Stimulated activated CD4-positive, alpha-beta T cell treated with anti-CD3 and anti-CD28 coated beads, Interleukin-4, amount 100 ng/mL, for 1 hour (primary cell): ENCODE results near the gene PARD3B.

Experiments used
- DNase-seq: peaks from one replicate; pipeline ENCODE4 v3.0.0-alpha.2; 2020

The PARD3B gene

DNA sequence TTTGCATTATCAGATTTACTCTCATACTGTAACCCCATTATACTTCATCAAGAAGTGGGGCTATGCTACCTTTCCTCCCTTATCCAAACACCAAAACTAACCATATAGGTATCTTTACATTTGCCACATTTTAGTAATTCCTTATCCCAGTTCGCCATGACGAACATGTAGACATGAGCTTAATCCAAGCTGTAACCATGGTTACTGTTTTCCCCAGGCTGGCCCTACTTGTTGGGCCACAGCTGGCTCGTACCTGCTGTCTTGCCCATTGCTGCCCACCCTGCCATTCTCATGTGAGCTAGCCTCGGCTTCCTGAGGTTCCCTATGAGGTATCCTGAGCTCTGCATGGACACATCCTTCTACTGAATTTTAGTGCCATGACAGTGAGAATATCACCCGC lies 117.7 kb downstream of the PARD3B start:
- DNase-seq: no peak

- no peak for DNase-seq
These were observed 118.6 kb downstream of the PARD3B start for GRCh38 chr2:204663816-204664425.

DNA sequence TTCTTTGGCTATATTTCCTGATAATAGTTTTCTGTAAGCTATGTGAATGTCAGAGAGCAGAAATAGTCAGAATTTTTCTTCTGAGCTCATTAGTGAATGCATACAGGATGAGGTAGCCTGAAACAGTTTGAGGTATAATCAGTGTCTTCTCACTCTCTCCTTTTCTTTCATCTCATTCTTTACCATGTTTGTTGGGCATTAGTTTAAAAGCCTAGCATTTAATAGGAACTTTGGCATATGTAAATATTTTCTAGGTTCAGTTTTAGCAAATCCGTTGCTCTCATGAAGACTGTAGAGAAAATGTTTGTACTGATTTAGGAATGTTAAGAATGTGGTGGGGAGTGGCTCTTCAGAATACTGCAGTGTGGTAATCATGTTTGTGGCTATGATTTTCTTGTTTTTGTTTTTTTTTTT lies 119.4 kb downstream of the PARD3B start:
- no peak for DNase-seq

DNA sequence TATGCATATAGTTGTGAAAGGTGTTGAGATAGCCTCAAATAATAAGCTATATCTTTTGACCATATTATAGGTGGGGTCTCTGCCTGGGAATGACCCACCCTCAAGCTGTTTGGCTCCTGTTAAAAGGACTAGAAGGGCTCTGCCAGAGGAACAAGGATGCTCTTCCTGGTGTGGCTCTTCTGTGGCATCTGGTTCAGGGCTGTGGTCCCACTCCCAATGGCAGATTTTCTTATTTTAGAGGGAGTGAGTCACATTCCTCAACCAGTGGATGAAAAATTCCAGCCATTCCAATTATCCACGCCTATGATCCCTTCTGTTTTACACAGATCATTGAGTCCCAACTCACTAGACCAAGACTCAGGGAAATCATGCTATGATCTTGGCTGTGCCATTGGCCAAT lies 119.9 kb downstream of the PARD3B start:
- DNase-seq: no peak

DNA sequence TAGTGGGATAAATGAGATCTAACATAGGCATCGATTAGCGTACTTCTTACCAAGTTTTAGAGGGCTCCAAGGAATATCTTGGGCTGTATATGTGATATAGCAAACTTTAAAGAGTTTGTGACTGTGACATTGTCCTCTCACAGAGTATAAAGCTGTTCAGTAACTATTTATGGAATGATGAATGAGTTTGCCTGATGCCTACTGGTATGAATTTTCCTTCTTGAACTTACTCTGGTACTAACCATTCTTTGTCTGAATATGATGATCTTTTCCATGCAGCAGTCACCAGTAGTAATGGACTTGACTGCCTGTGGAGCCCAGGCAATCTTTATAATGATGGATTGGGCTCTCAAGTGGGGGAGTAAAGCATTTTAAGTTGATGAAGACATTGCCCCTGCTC lies 120.5 kb downstream of the PARD3B start:
- DNase-seq: no peak

DNA sequence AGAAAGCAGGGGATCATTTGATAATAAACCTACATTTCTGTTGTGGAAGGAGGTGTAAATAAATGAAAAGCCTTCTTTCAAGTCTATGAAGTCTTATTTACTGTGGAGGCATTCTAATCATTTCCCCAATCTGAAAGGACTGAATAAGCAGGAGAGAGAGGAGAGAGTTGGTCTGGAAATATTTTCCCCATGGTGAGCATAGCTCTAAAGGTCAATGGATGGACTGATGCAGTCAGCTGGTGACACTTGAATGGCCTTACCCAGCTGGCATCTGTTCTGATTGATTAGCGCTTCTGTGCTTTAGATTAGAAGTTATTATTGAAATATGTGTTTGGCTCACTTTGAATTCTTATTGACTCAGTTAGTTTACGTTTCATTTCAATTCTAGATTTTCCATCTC lies 122.7 kb downstream of the PARD3B start:
- DNase-seq: no peak

DNA sequence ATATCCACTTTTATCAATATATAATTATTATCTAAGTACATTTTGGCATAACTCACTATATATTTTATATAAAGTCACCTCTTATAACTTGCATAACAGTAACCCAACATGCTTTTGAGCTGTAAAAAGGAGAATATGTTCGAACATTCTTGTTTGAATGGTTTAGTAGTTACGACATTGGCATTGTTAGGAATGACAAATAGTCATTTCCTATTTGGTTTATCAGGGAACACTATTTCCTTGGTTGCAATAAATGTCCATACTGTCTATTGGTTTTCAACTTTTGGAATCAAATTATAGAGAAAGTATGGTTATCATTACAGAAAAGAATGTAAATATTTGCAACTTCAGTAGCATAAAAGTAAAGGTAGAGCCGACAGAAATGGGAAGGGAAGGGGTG lies 124.1 kb downstream of the PARD3B start:
- no peak for DNase-seq

GRCh38 chr2:204670124-204670523 lies 124.8 kb downstream of the PARD3B start:
- DNase-seq: no peak

- DNase-seq: no peak
These were observed 125.5 kb downstream of the PARD3B start for GRCh38 chr2:204670756-204671155.

DNA sequence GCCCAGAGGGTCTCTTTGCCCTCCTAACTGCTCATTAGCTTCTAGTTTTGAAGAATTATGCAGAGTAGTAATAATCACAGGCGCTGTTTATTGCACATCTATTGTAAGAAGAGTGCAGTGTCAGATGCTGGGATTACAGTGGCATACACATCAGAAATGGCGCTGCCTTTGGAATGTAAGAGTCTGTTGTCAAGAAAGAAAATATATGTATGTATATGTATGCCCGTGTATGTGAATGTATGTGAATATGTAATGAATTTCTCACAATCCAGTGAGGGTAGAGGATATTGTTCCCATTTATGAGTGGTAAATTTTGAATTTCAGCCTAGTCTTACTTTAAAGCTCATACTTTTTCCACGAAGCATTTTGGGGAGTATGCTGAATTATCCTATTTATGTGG lies 127.5 kb downstream of the PARD3B start:
- no peak for DNase-seq

GRCh38 chr2:204673877-204674276 lies 128.6 kb downstream of the PARD3B start:
- DNase-seq: no peak

DNA sequence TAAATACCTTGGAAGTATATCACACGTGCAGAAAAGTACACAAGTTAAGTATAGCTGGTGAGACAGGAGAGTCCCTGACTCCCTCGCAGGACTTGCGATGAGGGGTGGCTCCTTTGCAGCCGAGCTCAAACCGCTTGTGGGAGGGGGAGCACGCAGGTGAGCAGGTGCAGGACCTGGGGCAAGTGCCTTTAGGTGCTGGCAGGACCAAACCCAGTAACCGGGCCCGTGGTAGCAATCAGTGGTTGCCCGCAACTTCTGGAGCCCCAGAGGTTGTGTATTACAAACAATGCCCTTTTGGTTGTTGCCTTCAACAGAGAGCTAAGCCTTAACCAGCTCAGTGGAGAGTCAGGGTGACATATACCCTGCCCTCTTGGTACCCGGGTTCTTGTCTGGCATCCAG lies 132.8 kb downstream of the PARD3B start:
- DNase-seq: no peak

DNA sequence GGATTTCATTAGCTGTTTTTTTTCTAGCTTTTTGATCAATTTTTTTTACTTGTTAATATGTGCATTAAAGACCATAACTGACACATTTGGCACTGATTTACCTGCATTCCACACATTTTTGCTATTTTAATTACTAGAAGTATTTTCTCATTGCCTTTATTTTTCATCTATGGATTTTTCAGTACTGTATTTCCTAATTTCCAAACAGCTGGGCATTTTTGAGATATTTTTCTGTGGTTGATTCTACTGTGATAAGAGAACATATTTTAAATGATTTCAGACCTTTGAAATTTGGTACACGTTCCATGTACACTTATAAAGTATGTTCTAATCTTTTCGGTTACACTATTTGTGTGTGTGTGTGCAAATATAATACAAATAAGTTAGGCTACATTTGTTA lies 135.3 kb downstream of the PARD3B start:
- DNase-seq: no peak

GRCh38 chr2:204681412-204681811 lies 136.1 kb downstream of the PARD3B start:
- DNase-seq: no peak

DNA sequence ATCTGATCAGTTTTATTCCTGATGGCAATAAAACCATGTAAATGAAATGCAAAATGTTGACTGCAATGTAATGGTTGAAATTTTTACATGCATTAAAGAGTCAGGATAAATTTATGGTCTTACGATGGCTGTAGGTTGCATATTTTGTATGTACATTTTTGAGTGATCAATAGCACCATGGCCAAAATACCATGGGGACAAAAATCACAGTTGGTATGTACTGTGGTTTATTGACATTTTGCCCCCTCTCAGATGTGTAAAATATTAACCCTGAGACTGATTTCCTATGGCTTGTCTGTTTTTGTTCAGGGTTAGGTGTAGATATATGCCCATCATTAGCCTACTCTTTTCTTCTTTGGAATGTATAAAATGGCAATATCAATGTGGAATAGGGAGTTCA lies 138.1 kb downstream of the PARD3B start:
- no peak for DNase-seq

DNA sequence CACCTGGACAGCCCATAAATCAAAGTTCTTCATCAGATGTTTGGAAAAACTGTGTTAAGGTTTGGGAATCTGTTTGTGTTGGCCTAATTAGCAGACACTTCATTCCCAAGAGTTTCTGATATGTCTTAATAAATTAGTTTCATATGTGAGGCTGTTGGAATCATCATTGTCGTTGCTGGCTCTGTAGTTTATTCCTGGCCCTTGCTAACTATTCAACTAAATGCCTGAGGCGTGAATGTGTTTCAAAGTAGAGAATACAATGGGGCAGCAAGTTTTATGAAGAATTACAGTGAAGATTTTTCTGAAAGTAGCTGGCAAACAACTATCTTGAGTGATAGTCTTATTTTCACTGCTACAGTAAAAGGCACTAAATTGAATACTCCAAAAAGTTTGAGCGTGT lies 141.1 kb downstream of the PARD3B start:
- no peak for DNase-seq

DNA sequence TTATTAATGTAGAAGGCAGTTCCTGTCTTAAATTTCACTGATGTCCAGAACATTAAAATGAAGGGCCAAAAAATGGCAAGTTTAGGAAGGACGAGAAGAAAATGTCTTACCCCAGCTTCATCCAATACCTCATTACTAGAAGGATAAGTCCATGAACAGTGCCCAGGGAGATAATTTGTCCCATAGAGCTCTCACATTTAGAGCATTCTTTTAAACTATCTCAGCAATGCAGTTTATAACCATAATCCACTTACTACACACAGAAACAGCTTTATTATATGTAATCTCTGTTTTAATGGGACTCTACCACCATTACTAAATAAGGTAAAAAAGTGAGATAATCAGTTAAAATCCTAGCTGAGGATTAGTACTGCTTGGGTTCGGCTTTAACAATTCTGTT lies 142.5 kb downstream of the PARD3B start:
- no peak for DNase-seq

DNA sequence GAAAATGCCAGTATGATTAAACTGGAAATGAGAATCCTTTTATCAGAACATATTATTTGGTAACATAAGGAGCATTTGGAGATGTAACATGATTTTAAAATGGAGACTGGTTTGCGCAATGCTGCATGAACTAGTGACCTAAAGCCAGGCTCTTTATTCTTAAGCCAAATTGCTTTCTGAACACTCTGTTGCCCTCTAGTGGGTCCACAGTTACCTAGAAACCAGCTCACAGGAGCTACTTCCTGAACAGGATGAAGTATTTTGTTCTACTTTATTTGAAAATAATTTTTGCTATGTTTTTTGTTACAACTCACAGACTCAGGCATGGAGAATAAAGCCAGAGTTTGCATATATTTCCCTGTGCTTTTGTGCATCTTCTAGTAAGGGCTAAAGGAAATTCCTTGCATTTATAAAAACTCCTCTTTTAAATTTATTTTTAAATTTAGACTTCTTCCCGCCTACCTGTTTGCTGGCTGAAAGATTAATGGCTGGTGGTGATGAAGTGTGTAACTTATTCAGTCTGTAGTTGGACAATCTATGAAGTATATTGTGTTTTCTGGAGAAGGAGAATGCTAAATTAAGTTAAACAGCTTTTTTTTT lies 146.7 kb downstream of the PARD3B start:
- DNase-seq: no peak

GRCh38 chr2:204692790-204693189 lies 147.5 kb downstream of the PARD3B start:
- DNase-seq: no peak

- no peak for DNase-seq
These were observed 148.0 kb downstream of the PARD3B start for GRCh38 chr2:204693262-204693661.

DNA sequence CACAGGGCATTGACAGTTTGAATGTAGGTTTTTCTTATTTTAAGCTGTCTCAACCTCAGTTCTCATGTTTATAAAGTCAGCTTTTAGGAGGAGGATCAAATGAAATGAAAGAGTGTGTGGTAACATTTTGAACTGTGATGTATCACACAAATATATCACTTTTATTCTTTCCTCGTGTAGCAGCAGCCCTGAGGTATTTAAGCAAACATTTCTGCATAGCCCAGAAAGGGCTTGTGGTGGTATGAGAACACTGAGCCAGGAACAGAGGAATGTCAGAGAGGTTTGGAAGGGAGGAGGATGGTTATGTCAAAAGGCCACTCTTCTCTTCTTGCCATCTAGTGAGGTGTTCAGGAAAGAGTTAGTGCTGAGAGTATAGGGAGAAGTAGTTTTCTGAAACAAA lies 150.2 kb downstream of the PARD3B start:
- no peak for DNase-seq

DNA sequence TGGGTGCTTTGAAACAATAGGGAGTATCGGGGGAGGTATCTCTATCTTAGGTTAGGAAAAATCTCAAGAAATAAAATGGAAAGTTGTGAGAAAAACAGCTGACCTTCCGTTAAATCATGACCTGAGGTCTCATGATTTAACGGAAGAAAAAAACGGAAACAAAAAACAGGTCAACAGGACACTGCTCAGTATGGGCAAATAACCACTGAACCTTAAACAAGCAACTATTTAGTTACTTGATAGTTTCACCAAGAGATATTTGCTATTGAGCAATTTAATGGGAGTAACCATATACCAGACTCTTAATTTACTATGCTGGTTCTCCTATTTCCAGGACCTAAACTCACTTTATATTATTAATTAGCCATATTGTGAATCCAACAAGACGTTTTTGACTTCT lies 150.8 kb downstream of the PARD3B start:
- no peak for DNase-seq

GRCh38 chr2:204705243-204705932 lies 160.1 kb downstream of the PARD3B start:
- DNase-seq: no peak

- no peak for DNase-seq
These were observed 161.7 kb downstream of the PARD3B start for GRCh38 chr2:204706939-204707338.

DNA sequence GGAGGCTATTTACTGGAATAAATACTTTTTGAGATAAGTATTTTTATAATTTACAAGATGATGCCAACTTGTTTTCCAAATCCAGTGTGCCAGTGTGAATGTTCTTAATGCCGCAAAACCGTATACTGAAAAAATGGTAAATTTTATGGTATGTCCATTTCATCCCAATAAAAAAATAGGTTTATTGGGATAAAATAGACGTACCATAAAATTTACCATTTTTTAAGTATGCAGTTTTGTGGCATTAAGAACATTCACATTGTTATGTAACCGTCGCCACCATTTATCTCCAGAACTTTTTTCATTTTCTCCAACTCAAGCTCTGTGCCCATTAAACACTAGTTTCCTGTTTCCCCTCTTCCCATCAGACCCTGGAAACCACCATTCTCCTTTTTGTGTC lies 167.9 kb downstream of the PARD3B start:
- no peak for DNase-seq
